SU-DHL-6 (cell line): ENCODE data around the gene DYSF.

Source experiments
- H2AFZ ChIP-seq: fragments of 200-600 bp; sonication (generic); 2 replicates; pipeline ENCODE4 v1.6.1; 2014; ENCODE audit warnings: low read depth, mild to moderate bottlenecking, moderate library complexity, mixed read lengths, antibody characterized with exemption, low read length; ENCODE audit not compliant: severe bottlenecking
- H3F3A ChIP-seq: fragments of 200-600 bp; shearing (Covaris generic); 2 replicates; pipeline ENCODE4 v1.6.0; 2016; ENCODE audit warnings: antibody characterized with exemption, mild to moderate bottlenecking; ENCODE audit not compliant: insufficient read depth
- H3K27ac ChIP-seq: fragments of 200-600 bp; sonication (generic); 2 replicates; pipeline ENCODE4 v1.5.1; 2016; ENCODE audit warnings: low read depth, mild to moderate bottlenecking, low read length, moderate library complexity, mixed read lengths
- H3K27me3 ChIP-seq: fragments of 200-600 bp; sonication (generic), shearing (Covaris generic); 2 replicates; pipeline ENCODE4 v1.6.0; 2014; ENCODE audit warnings: mild to moderate bottlenecking, low read length
- H3K36me3 ChIP-seq: fragments of 200-600 bp; sonication (generic); 2 replicates; pipeline ENCODE4 v1.6.1; 2014; ENCODE audit warnings: mild to moderate bottlenecking, low read length, mixed read lengths
- H3K4me2 ChIP-seq: fragments of 300-600, 200-600 bp; shearing (Covaris generic), sonication (generic); 2 replicates; pipeline ENCODE4 v1.6.0; 2014; ENCODE audit warnings: low read length, low read depth, mild to moderate bottlenecking; ENCODE audit not compliant: poor library complexity, severe bottlenecking
- H3K4me3 ChIP-seq: fragments of 200-600 bp; sonication (generic); 2 replicates; pipeline ENCODE4 v1.5.1; 2014; ENCODE audit warnings: antibody characterized with exemption, low read length, mild to moderate bottlenecking, mixed read lengths; ENCODE audit not compliant: insufficient read depth, poor library complexity, severe bottlenecking
- H3K79me2 ChIP-seq: fragments of 200-600 bp; sonication (generic); 2 replicates; pipeline ENCODE4 v1.6.1; 2014; ENCODE audit warnings: mild to moderate bottlenecking, low read length, moderate library complexity; ENCODE audit not compliant: insufficient read depth
- H3K9ac ChIP-seq: fragments of 200-600 bp; sonication (generic); 2 replicates; pipeline ENCODE4 v1.7.0; 2014; ENCODE audit warnings: mild to moderate bottlenecking, low read length
- H3K9me2 ChIP-seq: fragments of 200-600 bp; sonication (generic); replicated peaks from 2 replicates; pipeline ENCODE4 v1.6.1; 2014; ENCODE audit warnings: low read length; ENCODE audit not compliant: insufficient read depth
- H3K9me3 ChIP-seq: fragments of 200-600 bp; sonication (generic); 2 replicates; pipeline ENCODE4 v1.6.1; 2014; ENCODE audit warnings: low read length, mixed read lengths; ENCODE audit not compliant: insufficient read depth
- H4K20me1 ChIP-seq: fragments of 200-600 bp; sonication (generic); 2 replicates; pipeline ENCODE4 v1.6.1; 2014; ENCODE audit warnings: low read depth, mild to moderate bottlenecking, antibody characterized with exemption, low read length, moderate library complexity, mixed read lengths
- CTCF ChIP-seq: fragments of 200-600 bp; sonication (generic); IDR thresholded peaks from one replicate; pipeline ENCODE4 v1.5.1; 2017; ENCODE audit warnings: antibody characterized with exemption, mild to moderate bottlenecking, low read length, moderate library complexity; ENCODE audit not compliant: insufficient read depth, poor library complexity, severe bottlenecking
- EZH2phosphoT487 ChIP-seq: fragments of 200-600 bp; sonication (generic), shearing (Covaris generic); conservative IDR thresholded peaks from 2 replicates; pipeline ENCODE4 v1.6.1; 2018; ENCODE audit warnings: mild to moderate bottlenecking, antibody characterized with exemption, low read length, moderate library complexity, mixed read lengths

Gene DYSF

GRCh38 chr2:71422786-71423185 is 30.6 kb upstream of the DYSF start:
- H3K36me3 ChIP-seq = peaks cover 41% of the 10 kb centered on the region
- H3K9me3 ChIP-seq = no peaks in the 10 kb centered on the region
- no peaks in the 10 kb centered on the region for H3K79me2 ChIP-seq

GRCh38 chr2:71423817-71424420 is 29.4 kb upstream of the DYSF start:
- H4K20me1 ChIP-seq = no peaks in the 10 kb centered on the region
- no peaks in the 10 kb centered on the region for H3K9me3 ChIP-seq
- H3K9me2 ChIP-seq = no peaks in the 10 kb centered on the region
- H3K36me3 ChIP-seq = peaks cover 41% of the 10 kb centered on the region
- H3K4me3 ChIP-seq = no peak overlapping the region
- no peaks in the 10 kb centered on the region for H3F3A ChIP-seq
- H3K27ac ChIP-seq = no peak overlapping the region
- TF ChIP-seq CTCF (no peak), EZH2phosphoT487 (no peak)
- H3K9ac ChIP-seq = no peak overlapping the region
- H3K79me2 ChIP-seq = no peaks in the 10 kb centered on the region
- H2AFZ ChIP-seq = no peak overlapping the region
- no peaks in the 10 kb centered on the region for H3K27me3 ChIP-seq
- no peak overlapping the region for H3K4me2 ChIP-seq

More at GRCh38 chr2:71422786-71423185, 30.6 kb upstream of the DYSF start:
- Histone ChIP-seq H3K27ac (no peak overlapping the region), H3K27me3 (no peaks in the 10 kb centered on the region), H3K4me2 (no peak overlapping the region), H3K9ac (no peak overlapping the region), H4K20me1 (no peaks in the 10 kb centered on the region), H3F3A (no peaks in the 10 kb centered on the region; the same call in 1 of the 2 replicates), H2AFZ (no peak overlapping the region), H3K9me2 (no peaks in the 10 kb centered on the region), H3K4me3 (no peak overlapping the region)
- TF ChIP-seq CTCF (no peak), EZH2phosphoT487 (no peak)

GRCh38 chr2:71426721-71427120 is 26.6 kb upstream of the DYSF start:
- Histone ChIP-seq H3F3A (no peaks in the 10 kb centered on the region), H3K9me3 (no peaks in the 10 kb centered on the region), H3K9ac (no peak overlapping the region), H3K27ac (no peak overlapping the region), H3K4me2 (no peak overlapping the region), H3K9me2 (no peaks in the 10 kb centered on the region), H3K79me2 (no peaks in the 10 kb centered on the region), H2AFZ (no peak overlapping the region), H3K4me3 (no peak overlapping the region), H3K36me3 (peaks cover 34% of the 10 kb centered on the region), H3K27me3 (no peaks in the 10 kb centered on the region), H4K20me1 (no peaks in the 10 kb centered on the region)
- TF ChIP-seq CTCF (no peak), EZH2phosphoT487 (no peak)
